ENCODE data around the gene FUZ. TPM values are rescaled to one million over a fixed set of nuclear protein-coding genes. Genes with fewer than 3 reads are reported as not detected.
A peak's percentile ranks its signal among the peaks of the same experiment; 100 is the strongest.

The FUZ gene
- total RNA-seq, 1 donor, result 15.1 TPM

DNA sequence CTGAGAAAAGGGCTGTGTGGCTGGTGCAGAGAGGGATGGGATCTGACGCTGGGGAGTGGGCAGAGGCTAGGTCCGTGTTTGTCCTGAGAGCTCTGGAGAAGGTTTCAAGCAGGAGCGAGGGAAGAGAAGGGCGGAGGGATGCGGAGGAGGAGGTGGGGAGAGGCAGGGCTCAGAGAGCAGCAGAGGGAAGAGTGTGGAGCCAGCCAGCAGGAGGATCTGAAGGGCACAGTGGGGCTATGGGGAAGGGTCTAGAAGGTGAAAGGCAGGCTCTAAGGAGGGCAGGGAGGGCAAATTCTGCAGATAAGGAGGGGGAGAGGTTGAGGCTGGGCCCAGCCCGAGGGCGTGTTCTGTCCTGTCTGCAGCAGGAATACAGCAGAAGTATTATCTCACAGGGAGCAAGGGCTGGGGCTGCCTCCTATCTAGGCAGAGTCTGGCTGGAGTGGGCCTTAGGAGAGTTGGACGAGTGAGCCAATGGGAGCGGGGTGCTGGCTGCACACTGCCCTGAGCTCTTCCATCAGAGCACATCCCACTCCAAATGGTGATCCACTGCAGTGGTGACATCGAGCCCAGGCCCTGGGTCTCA is 40.2 kb downstream of the FUZ start:
- DNase-seq (ENCODE audit: low read depth), result no peak
- TF ChIP-seq, protein P1, sequence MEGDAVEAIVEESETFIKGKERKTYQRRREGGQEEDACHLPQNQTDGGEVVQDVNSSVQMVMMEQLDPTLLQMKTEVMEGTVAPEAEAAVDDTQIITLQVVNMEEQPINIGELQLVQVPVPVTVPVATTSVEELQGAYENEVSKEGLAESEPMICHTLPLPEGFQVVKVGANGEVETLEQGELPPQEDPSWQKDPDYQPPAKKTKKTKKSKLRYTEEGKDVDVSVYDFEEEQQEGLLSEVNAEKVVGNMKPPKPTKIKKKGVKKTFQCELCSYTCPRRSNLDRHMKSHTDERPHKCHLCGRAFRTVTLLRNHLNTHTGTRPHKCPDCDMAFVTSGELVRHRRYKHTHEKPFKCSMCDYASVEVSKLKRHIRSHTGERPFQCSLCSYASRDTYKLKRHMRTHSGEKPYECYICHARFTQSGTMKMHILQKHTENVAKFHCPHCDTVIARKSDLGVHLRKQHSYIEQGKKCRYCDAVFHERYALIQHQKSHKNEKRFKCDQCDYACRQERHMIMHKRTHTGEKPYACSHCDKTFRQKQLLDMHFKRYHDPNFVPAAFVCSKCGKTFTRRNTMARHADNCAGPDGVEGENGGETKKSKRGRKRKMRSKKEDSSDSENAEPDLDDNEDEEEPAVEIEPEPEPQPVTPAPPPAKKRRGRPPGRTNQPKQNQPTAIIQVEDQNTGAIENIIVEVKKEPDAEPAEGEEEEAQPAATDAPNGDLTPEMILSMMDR (IDR thresholded peaks at IDR 0.05; ENCODE audit: insufficient read depth, low read depth, low read length), result no peak
- H3K4me3 ChIP-seq (ENCODE audit: low read depth, low read length), result no peak overlapping the region

DNA sequence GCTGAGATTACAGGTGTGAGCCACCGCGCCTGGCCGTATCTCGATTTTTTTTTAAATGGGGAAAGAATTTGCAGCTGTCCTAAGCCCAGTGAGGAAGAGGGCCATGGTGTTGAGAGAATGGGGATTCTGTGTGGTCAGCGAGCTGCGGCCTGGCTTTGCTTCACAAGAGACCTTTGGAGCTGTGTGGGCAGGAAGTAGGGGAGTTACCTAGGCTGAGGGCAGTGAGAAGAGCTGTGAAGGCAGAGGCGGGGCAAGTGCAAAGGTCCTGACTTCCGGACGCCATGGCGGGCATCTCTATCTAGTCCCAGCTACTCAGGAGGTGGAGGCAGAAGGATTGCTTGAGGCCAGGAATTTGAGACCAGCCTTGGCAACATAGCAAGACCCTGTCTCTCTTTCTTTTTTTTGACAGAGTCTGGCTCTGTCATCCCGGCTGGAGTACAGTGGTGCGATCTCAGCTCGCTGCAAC is 41.4 kb downstream of the FUZ start:
- no peak overlapping the region for H3K4me3 ChIP-seq (ENCODE audit: low read depth, low read length)
- TF ChIP-seq, protein P1 (IDR thresholded peaks at IDR 0.05; ENCODE audit: insufficient read depth, low read depth, low read length), result no peak
- no peak for DNase-seq (ENCODE audit: low read depth)

DNA sequence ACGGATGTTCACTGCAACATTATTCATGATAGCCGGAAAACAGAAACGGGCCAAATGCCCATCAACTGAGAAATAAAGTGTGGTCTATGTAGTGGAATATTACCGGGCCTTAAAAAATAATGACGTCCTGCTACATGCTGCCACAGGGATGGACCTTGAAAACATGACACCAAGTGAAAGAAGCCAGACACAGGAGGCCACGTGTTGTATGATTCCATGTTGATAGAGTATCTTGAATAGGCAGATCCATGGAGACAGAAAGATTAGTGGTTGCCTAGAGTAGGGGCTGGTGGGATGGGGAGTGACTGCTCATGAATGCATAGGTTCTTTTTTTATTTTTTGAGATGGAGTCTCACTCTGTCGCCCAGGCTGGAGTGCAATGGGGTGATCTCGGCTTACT is 42.6 kb downstream of the FUZ start:
- no peak overlapping the region for H3K4me3 ChIP-seq (ENCODE audit: low read depth, low read length)
- no peak for DNase-seq (ENCODE audit: low read depth)
- TF ChIP-seq, protein P1 (IDR thresholded peaks at IDR 0.05; ENCODE audit: insufficient read depth, low read depth, low read length), result no peak

DNA sequence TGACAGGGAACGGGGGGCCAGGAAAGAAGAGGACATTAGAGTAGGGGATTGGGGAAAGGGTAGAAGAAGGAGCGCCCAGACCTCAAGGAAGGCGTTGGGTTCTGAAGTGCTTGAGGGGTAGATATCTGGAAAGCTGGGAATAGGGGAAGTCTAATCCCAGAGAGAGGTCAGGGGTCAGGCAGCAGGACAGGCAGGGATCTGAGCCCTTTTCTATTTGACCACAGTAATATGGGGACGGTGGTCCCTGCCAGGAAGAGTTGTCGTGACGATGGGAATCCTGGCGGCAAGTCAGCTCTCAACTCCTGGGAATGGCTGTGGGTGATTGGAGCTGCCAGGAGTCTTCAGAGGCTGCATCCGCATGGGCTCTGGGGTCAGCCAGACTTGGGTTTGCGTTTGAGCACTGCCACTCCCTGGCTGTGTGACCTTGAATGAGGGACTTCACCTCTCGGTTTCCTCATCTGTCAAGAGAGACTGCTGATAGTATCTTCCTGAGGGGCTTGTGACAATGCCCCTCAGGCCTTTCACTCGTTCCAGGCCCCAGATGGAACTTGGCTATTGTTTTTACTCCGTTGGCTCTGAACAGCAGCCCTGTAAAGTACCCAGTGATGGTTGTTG is 45.0 kb downstream of the FUZ start:
- TF ChIP-seq, protein P1 (IDR thresholded peaks at IDR 0.05; ENCODE audit: insufficient read depth, low read depth, low read length), result no peak
- no peak for DNase-seq (ENCODE audit: low read depth)
- H3K4me3 ChIP-seq (ENCODE audit: low read depth, low read length), result peak overlapping the region; percentile 79

DNA sequence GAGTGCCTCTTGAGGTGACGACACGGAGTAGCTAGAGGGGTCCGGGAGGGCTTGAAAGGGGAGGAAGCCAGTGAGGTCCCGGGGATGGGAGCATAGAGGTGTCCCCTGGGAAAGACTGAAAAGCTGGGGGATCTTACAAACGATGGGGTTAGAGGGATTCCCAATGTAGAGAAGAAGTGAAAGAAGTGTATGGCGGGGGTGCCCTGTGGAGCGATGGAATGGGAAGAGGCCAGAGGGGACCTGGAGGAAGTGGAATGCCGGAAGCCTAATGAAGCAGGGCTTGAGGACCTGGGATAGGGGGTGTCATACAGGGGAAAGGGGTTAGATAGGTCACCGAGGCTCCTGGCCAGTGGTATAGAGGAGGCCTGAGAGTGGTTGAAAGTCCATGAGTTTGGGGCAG is 45.7 kb downstream of the FUZ start:
- H3K4me3 ChIP-seq (ENCODE audit: low read depth, low read length), result peak overlapping the region; percentile 79
- no peak for DNase-seq (ENCODE audit: low read depth)
- TF ChIP-seq, protein P1 (IDR thresholded peaks at IDR 0.05; ENCODE audit: insufficient read depth, low read depth, low read length), result no peak

DNA sequence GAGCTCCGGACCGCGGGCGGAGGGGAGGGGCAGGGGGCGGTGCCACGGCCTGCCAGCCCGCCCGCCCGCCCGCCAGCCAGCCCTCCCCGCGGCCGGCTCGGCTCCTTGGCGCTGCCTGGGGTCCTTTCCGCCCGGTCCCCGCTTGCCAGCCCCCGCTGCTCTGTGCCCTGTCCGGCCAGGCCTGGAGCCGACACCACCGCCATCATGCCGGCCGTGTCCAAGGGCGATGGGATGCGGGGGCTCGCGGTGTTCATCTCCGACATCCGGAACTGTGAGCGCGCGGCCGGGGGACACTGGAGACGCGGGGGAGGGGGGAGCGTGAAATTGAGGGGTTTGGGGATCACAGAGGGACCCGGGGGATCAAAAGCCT is 46.2 kb downstream of the FUZ start, which contains the start of gene AP2A1:
Gene AP2A1, plus strand, starts transcription at position 72 of the 370 bp plus-strand sequence. Its CDS starts 133 bp downstream, at position 205.
- DNase-seq (ENCODE audit: low read depth), result no peak
- peak within 1 kb of the TSS; percentile 79 for H3K4me3 ChIP-seq (ENCODE audit: low read depth, low read length)
- TF ChIP-seq, protein P1 (IDR thresholded peaks at IDR 0.05; ENCODE audit: insufficient read depth, low read depth, low read length), result no peak

All from fibroblast of villous mesenchyme (primary cell).